Measurements from ENCODE around the gene CAMK1D.

CAMK1D gene

DNA sequence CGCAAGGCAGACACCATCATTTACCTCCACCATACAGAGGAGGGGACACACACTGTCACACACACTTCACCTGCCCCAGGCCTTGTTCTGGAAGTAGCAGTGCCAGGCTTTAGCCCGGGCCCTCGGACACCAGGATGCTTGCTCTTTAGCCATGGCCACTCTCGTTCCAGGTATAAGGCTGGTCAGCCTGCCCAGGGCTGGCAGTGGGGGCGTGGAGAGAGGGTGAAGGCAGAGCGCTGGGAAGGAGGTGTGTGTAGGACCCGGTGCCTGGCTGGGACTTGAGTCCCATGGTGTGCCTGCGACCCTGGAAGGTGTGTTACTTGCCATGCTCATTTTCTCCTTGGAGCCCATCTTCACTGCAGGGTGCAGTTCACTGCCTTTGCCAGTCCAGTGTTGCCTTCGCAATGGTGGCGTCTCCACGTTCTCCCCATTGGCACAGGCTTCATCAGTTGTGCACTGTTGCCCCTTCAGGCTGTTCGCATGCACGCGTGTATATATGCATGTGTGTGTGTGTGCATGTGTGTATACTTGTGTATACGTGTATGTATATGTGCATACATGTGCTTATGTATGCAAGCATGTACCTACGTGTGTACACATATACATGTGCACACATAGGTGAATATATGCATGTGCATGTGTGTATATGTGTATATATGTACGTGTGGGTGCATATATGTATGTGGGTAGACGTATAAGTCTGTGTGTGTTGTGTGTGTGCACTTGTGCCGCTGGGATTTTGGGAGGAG is 153.4 kb downstream of the CAMK1D start:
- TF ChIP-seq, protein P1, sequence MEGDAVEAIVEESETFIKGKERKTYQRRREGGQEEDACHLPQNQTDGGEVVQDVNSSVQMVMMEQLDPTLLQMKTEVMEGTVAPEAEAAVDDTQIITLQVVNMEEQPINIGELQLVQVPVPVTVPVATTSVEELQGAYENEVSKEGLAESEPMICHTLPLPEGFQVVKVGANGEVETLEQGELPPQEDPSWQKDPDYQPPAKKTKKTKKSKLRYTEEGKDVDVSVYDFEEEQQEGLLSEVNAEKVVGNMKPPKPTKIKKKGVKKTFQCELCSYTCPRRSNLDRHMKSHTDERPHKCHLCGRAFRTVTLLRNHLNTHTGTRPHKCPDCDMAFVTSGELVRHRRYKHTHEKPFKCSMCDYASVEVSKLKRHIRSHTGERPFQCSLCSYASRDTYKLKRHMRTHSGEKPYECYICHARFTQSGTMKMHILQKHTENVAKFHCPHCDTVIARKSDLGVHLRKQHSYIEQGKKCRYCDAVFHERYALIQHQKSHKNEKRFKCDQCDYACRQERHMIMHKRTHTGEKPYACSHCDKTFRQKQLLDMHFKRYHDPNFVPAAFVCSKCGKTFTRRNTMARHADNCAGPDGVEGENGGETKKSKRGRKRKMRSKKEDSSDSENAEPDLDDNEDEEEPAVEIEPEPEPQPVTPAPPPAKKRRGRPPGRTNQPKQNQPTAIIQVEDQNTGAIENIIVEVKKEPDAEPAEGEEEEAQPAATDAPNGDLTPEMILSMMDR (IDR thresholded peaks at IDR 0.05), result no peak

DNA sequence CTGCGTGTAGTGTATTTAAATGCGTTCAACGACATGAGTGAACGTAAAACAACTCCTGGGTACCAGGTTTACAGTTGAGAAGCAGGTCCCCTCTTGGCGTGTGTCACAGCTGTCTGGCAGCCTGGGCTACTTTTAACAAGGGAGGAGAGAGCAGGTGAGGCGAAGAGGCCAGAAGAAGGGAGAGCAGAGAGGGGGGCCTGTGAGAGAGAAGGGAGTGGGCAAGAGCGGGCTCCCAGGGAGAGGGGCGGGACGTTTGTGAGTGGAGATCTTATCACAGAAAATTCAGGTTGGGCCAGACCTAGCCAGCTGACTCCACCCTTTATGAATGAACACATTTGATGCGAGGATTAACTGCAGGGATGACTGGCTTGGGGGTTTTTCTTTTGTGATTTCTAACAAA is 154.0 kb downstream of the CAMK1D start:
- TF ChIP-seq, protein P1 (IDR thresholded peaks at IDR 0.05), result no peak

DNA sequence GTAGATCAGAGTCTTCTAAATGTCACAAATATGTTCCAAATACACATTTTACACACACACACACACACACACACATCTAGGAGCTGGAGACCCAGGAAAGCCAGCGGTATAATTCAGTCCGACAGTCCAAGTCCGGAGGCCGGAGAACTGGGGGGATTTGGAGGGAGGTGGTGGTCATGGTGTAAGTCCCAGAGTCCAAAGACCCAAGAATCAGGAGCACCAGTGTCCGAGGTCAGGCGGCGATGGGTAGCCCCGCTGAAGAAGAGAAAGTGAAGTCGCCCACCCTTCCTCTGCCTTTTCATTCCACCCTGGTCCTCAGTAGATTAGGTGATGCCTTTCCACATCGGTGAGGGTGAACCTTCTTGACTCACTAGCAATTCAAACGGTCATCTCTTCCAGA is 154.8 kb downstream of the CAMK1D start:
- TF ChIP-seq, protein P1 (IDR thresholded peaks at IDR 0.05), result no peak

DNA sequence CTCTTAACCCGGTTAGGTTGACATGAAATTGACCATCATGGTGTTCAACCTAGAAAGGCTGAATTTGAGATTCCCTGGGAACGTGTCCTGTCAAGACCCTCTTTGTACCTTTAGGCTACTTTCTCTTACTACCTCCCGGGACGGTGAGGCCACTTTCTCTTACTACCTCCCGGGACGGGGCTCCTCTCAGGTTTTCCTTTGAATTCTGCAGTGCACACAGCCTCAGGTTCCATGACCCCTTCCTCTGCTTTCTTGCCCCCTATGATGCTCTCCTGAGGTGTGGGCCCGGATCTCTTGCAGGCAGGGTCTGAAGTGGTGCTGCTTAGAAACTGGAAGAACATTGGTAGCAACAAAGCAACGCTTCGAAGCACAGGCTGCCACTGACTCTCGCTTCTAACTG is 155.3 kb downstream of the CAMK1D start:
- TF ChIP-seq, protein P1 (IDR thresholded peaks at IDR 0.05), result no peak

DNA sequence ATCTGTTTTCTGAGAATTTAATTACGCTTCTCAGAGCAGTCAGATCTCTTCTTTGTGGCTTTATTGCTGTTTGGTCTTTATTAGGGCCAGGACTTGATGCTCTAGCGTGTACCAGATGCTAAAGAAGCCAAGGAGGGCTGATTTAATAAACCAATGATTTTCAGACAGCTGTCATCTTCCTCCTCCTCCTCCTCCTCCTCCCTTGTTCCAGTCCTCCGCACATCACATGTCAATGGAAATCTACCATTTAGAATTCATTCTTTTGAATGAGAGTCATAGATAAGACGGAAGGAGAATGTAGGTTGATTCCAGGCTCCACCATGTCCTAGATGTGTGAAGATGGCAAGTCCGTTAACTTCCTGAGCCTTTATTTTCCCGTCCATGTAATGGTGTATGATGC is 156.3 kb downstream of the CAMK1D start:
- TF ChIP-seq, protein P1 (IDR thresholded peaks at IDR 0.05), result no peak

DNA sequence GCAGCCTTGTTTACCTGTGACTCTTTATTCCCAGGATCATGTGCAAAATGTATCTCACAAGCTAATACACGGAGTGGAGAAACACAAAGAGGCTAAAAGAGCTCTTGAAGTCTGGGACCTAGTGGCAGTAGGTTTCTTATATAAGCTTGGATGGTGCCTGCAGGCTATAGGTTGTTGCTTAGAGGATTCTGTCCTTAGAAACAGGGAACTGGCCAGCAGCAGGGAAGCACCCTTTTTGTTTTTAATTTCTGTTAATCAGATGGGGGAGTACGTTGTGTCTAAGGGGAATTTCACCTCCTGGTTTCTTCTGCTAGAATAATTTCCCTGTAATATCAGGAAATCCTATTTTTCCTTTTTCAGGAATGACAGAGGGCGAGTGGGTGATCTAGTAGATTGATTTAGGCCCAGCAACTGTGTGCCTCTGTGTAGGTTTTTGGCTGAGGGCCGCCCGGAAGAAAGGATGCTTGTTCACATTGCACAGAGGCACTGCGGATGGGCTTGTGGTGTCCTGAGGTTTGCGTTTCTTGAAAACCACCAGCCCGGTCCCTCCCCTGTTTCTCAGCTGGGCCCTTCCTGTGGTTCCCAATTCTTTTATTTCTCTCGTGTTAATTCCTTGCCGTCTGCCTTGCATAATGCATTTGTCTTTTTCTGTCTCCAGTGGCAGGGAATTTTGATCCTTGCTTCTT is 158.0 kb downstream of the CAMK1D start:
- TF ChIP-seq, protein P1 (IDR thresholded peaks at IDR 0.05), result no peak

DNA sequence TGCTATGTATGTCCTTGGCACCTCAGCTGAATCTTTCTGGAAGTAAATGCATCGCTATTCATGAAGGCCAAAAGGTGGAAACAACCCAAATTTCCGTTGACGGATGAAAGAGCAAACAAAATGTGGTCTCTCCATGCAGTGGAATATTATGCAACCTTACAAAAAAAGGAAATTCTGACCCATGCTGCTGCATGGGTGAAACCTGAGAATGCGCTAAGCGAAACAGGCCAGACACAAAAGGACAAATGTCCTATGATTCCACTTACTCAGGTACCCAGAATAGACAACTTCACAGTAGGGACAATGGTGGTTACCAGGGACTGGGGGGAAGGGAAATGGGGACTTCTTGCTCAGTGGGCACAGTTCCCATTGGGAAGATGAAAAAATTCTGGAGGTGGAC is 158.8 kb downstream of the CAMK1D start:
- TF ChIP-seq, protein P1 (IDR thresholded peaks at IDR 0.05), result no peak
